Aorta (tissue), 5 donors: ENCODE results near the gene CDH10. TPM values are rescaled to one million over a fixed set of nuclear protein-coding genes. Genes with fewer than 3 reads are reported as not detected.

Source experiments
- ATAC-seq: fragments of 200-7000 bp; cut with Tn5 transposase; one replicate; pipeline ENCODE4 v1.9.1; 2022; ENCODE audit warnings: moderate library complexity; ENCODE audit not compliant: low FRiP score
- DNase-seq, 2 donors: peaks; one replicate each; pipeline ENCODE4 v3.0.0-alpha.2; 2020
- H3K27ac ChIP-seq, 2 donors: one replicate each; pipeline ENCODE4 v1.5.1; 2013; ENCODE audit warnings: low read length in 2 of 2, mild to moderate bottlenecking in 2 of 2, moderate library complexity in 2 of 2, control low read depth in 1 of 2, inconsistent platforms in 1 of 2, low read depth in 1 of 2
- H3K27me3 ChIP-seq, 2 donors: one replicate each; pipeline ENCODE4 v1.6.1; 2013; ENCODE audit warnings: control low read depth in 1 of 2, low read length in 1 of 2, mild to moderate bottlenecking in 1 of 2, moderate library complexity in 1 of 2; ENCODE audit not compliant: insufficient read depth in 2 of 2, control insufficient read depth in 1 of 2
- H3K36me3 ChIP-seq, 2 donors: one replicate each; pipeline ENCODE4 v1.6.1; 2013; ENCODE audit warnings: control low read depth in 1 of 2, low read length in 1 of 2, mild to moderate bottlenecking in 1 of 2; ENCODE audit not compliant: insufficient read depth in 2 of 2, control insufficient read depth in 1 of 2
- H3K4me1 ChIP-seq, 2 donors: one replicate each; pipeline ENCODE4 v1.6.1; 2013; ENCODE audit warnings: low read length in 2 of 2, control low read depth in 1 of 2, mild to moderate bottlenecking in 1 of 2, moderate library complexity in 1 of 2; ENCODE audit not compliant: insufficient read depth in 2 of 2, control insufficient read depth in 1 of 2
- H3K4me3 ChIP-seq, 2 donors: one replicate each; pipeline ENCODE4 v1.5.1; 2013; ENCODE audit warnings: low read length in 2 of 2, control low read depth in 1 of 2, mild to moderate bottlenecking in 1 of 2
- H3K9me3 ChIP-seq: one replicate; pipeline ENCODE4 v1.6.1; 2013; ENCODE audit warnings: mild to moderate bottlenecking, low read length; ENCODE audit not compliant: control insufficient read depth
- WGBS, 2 donors: extraction: QIAGEN DNeasy Blood & Tissue Kit; methylation state at CpG; one replicate each; pipeline ENCODE4 v1.1.7; 2013; 5-methylcytosine and 5-hydroxymethylcytosine counted together
- intact Hi-C, 2 donors: fragments of 100-400 bp; cut with DNase I; formaldehyde crosslinking; loops; one replicate each; pipeline versions ENCODE4 v1.14.2 to v1.15.0; 2022
- polyA plus RNA-seq, 2 donors: library from polyadenylated mRNA; stranded (reverse); fragments of 200-250 nt; gene quantifications; one replicate each; pipeline ENCODE4 v1.2.3, GENCODE V29; 2013
- total RNA-seq, 2 donors: library from RNA; stranded (reverse); fragmentation: NEBNext Ultra II Directional; extraction: Animal tissue kit (Norgen Biotek cat#: 25700); gene quantifications; one replicate each; pipeline ENCODE4 v1.2.1, GENCODE V29; 2021
- donor health status: healthy with polysubstance abuse.
- donor health status: Bipolar disorder and iron deficiency.
- donor health status: DM: no; HTN: no; CAD: no.
- donor health status: DM: no; HTN: no; CAD: no.
- donor health status: DM: yes; HTN: yes; CAD: no.

CDH10 gene
- total and polyA plus RNA-seq, 4 donors, result not detected

DNA sequence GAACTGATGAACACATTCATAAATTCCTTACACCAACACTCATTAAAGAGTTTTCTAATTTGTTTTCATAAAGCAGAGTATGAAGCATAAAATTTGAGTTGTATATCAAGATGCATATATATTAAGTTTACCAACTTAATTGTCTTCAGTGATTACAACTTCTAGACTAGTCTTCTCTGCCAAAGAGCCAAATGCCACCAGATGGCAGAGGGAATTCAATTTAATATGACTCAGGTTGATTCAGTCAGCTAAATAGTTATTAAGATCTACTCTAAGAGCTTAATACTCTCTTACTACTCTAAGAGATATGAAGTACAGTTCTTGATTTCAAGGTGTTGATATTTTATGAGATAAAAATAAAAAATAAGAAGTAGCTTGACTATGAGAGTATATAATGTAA is 53.4 kb downstream of the CDH10 start:
- no peak overlapping the region for H3K27ac ChIP-seq
- intact Hi-C loops, result no loop called here
- DNase-seq (no peak), ATAC-seq (no peak)
- no peaks in the 10 kb centered on the region for H3K27me3 ChIP-seq
- H3K9me3 ChIP-seq, result no peaks in the 10 kb centered on the region
- no peaks in the 10 kb centered on the region for H3K36me3 ChIP-seq
- H3K4me1 ChIP-seq, result no peaks in the 10 kb centered on the region
- H3K4me3 ChIP-seq, result no peak overlapping the region

GRCh38 chr5:24589566-24589965 is 55.2 kb downstream of the CDH10 start:
- H3K4me3 ChIP-seq, result no peak overlapping the region
- intact Hi-C loops, result no loop called here
- ATAC-seq (no peak), DNase-seq (no peak)
- no peak overlapping the region for H3K27ac ChIP-seq
- H3K4me1 ChIP-seq, result no peaks in the 10 kb centered on the region
- no peaks in the 10 kb centered on the region for H3K27me3 ChIP-seq
- no peaks in the 10 kb centered on the region for H3K9me3 ChIP-seq
- WGBS, 2 donors, result 68 to 75% methylated on average over 3 of the region's 3 CpGs
- H3K36me3 ChIP-seq, result no peaks in the 10 kb centered on the region

- intact Hi-C loops, result no loop called here
- WGBS, 2 donors, result 68 to 72% methylated on average over 4 of the region's 4 CpGs
These were observed 59.0 kb downstream of the CDH10 start for GRCh38 chr5:24585751-24586150.

GRCh38 chr5:24571302-24571701 is 73.5 kb downstream of the CDH10 start:
- no peak for DNase-seq
- no peaks in the 10 kb centered on the region for H3K36me3 ChIP-seq
- H3K4me1 ChIP-seq, result no peaks in the 10 kb centered on the region
- ATAC-seq, result no peak
- H3K4me3 ChIP-seq, result no peak overlapping the region
- intact Hi-C loops, result no loop called here
- H3K27me3 ChIP-seq, result no peaks in the 10 kb centered on the region
- no peak overlapping the region for H3K27ac ChIP-seq
- no peaks in the 10 kb centered on the region for H3K9me3 ChIP-seq

More at GRCh38 chr5:24585751-24586150, 59.0 kb downstream of the CDH10 start:
- DNase-seq (no peak), ATAC-seq (no peak)
- Histone ChIP-seq H3K27me3 (no peaks in the 10 kb centered on the region), H3K36me3 (no peaks in the 10 kb centered on the region), H3K4me1 (no peaks in the 10 kb centered on the region), H3K27ac (no peak overlapping the region), H3K4me3 (no peak overlapping the region), H3K9me3 (no peaks in the 10 kb centered on the region)

DNA sequence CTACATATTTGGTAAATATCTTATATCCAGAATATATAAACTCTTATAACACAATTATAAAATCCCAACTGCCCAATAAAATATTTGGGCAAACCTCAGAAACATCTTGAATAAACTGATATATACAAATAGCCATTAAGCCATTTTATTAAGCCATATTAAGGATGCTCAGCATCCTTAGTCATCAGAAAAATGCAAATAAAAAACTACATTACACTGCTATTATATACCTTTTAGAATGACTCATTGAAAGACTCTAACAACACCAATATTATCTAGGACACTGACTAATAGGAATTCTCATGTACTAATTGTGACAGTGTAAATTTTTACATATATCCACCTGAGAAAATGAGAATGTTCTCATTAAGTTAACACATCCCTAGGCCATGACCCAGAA is 77.8 kb downstream of the CDH10 start:
- no peak overlapping the region for H3K4me3 ChIP-seq
- no peak overlapping the region for H3K27ac ChIP-seq
- DNase-seq, result no peak
- ATAC-seq, result no peak
- no peaks in the 10 kb centered on the region for H3K9me3 ChIP-seq
- no peaks in the 10 kb centered on the region for H3K4me1 ChIP-seq
- no peaks in the 10 kb centered on the region for H3K36me3 ChIP-seq
- H3K27me3 ChIP-seq, result no peaks in the 10 kb centered on the region
- intact Hi-C loops, result no loop called here

GRCh38 chr5:24555229-24555628 is 89.5 kb downstream of the CDH10 start:
- intact Hi-C loops, result no loop called here
- Histone ChIP-seq H3K4me1 (no peaks in the 10 kb centered on the region), H3K4me3 (no peak overlapping the region), H3K9me3 (no peaks in the 10 kb centered on the region), H3K27me3 (no peaks in the 10 kb centered on the region), H3K27ac (no peak overlapping the region), H3K36me3 (no peaks in the 10 kb centered on the region)
- DNase-seq (no peak), ATAC-seq (no peak)
- WGBS, 2 donors, result 56 to 58% methylated on average over 4 of the region's 4 CpGs

GRCh38 chr5:24547132-24547531 is 97.6 kb downstream of the CDH10 start:
- no peak for DNase-seq
- no peak overlapping the region for H3K27ac ChIP-seq
- peaks cover 0 to 1% of the 10 kb centered on the region in 2 donors for H3K27me3 ChIP-seq
- 13 to 19% methylated on average over 2 of the region's 2 CpGs for WGBS, 2 donors
- no peaks in the 10 kb centered on the region for H3K4me1 ChIP-seq
- H3K36me3 ChIP-seq, result no peaks in the 10 kb centered on the region
- no peak for ATAC-seq
- no peaks in the 10 kb centered on the region for H3K9me3 ChIP-seq
- intact Hi-C loops, result no loop called here
- no peak overlapping the region for H3K4me3 ChIP-seq

DNA sequence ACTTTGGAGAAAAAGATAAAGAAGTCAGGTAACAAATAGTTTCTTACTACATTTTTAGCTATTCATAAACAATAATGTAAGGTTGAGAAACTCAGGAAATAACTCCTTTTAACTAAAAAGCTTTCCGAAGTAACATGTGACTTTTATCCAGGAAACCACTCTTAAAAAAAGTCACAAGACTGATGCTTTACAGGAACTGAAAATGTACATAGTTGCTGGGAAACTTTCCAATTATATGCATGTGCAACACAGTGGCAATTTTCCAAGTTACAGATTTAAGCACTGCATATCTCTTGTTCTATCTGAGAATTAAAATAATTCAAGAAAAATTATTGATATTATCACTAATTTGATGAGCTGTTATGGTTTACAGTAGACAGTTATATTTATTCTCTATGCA is 105.2 kb downstream of the CDH10 start:
- ATAC-seq (no peak), DNase-seq (no peak)
- intact Hi-C loops, result no loop called here
- 1 to 2% methylated on average over 1 of the region's 1 CpG for WGBS, 2 donors
- no peak overlapping the region for H3K4me3 ChIP-seq
- no peaks in the 10 kb centered on the region for H3K27me3 ChIP-seq
- H3K27ac ChIP-seq, result no peak overlapping the region
- no peaks in the 10 kb centered on the region for H3K36me3 ChIP-seq
- no peaks in the 10 kb centered on the region for H3K9me3 ChIP-seq
- H3K4me1 ChIP-seq, result no peaks in the 10 kb centered on the region

GRCh38 chr5:24538346-24538745 is 106.4 kb downstream of the CDH10 start:
- no peaks in the 10 kb centered on the region for H3K4me1 ChIP-seq
- no peak overlapping the region for H3K4me3 ChIP-seq
- ATAC-seq, result no peak
- WGBS, 2 donors, result 69 to 72% methylated on average over 1 of the region's 1 CpG
- no peak for DNase-seq
- no peaks in the 10 kb centered on the region for H3K36me3 ChIP-seq
- H3K27me3 ChIP-seq, result no peaks in the 10 kb centered on the region
- H3K27ac ChIP-seq, result no peak overlapping the region
- H3K9me3 ChIP-seq, result no peaks in the 10 kb centered on the region
- intact Hi-C loops, result no loop called here
